Neuronal stem cell (in vitro differentiated cells): ENCODE data around the gene CRYBG3.

Source experiments
- DNase-seq: peaks from one replicate; pipeline ENCODE4 v3.0.0-alpha.2; 2013; ENCODE audit warnings: low spot score
- H2AFZ ChIP-seq: one replicate; pipeline ENCODE4 v1.6.1; 2013; ENCODE audit warnings: mild to moderate bottlenecking, low read length, inconsistent platforms
- H2AK5ac ChIP-seq: 2 replicates; pipeline ENCODE4 v1.6.1; 2013; ENCODE audit warnings: low read depth, mild to moderate bottlenecking, inconsistent platforms, low read length, moderate library complexity, mixed read lengths
- H2BK120ac ChIP-seq: 2 replicates; pipeline ENCODE4 v1.6.1; 2013; ENCODE audit warnings: low read depth, mild to moderate bottlenecking, inconsistent platforms, low read length, moderate library complexity, mixed read lengths
- H2BK12ac ChIP-seq: one replicate; pipeline ENCODE4 v1.6.1; 2013; ENCODE audit warnings: low read length, inconsistent platforms
- H2BK15ac ChIP-seq: 2 replicates; pipeline ENCODE4 v1.6.1; 2013; ENCODE audit warnings: mild to moderate bottlenecking, low read length, inconsistent platforms, mixed read lengths
- H2BK5ac ChIP-seq: one replicate; pipeline ENCODE4 v1.6.1; 2013; ENCODE audit warnings: inconsistent platforms, mild to moderate bottlenecking, low read length, moderate library complexity
- H3K14ac ChIP-seq: one replicate; pipeline ENCODE4 v1.6.1; 2013; ENCODE audit warnings: low read length, inconsistent platforms
- H3K18ac ChIP-seq: 2 replicates; pipeline ENCODE4 v1.6.1; 2013; ENCODE audit warnings: low read length, inconsistent platforms
- H3K23ac ChIP-seq: 2 replicates; pipeline ENCODE4 v1.6.1; 2013; ENCODE audit warnings: low read depth, mild to moderate bottlenecking, mixed read lengths, low read length, inconsistent platforms; ENCODE audit not compliant: poor library complexity
- H3K27ac ChIP-seq: replicated peaks from 3 replicates; pipeline ENCODE4 v1.5.1; 2013; ENCODE audit warnings: low read length, inconsistent platforms
- H3K27me3 ChIP-seq, 3 experiments: 2 replicates each; pipeline ENCODE4 v1.6.1; 2013; ENCODE audit warnings: low read length in 3 of 3, mild to moderate bottlenecking in 2 of 3, inconsistent platforms in 1 of 3, low read depth in 1 of 3, mixed read lengths in 1 of 3, moderate library complexity in 1 of 3; ENCODE audit not compliant: control insufficient read depth in 3 of 3, insufficient read depth in 3 of 3
- H3K36me3 ChIP-seq, 2 donors: replicated peaks in 1 of 2; 2 replicates each; pipeline ENCODE4 v1.6.1; 2013; ENCODE audit warnings: low read length in 2 of 2; ENCODE audit not compliant: control insufficient read depth in 2 of 2, insufficient read depth in 2 of 2
- H3K4ac ChIP-seq: 2 replicates; pipeline ENCODE4 v1.6.1; 2013; ENCODE audit warnings: inconsistent platforms, mild to moderate bottlenecking, low read length, moderate library complexity
- H3K4me1 ChIP-seq, 2 donors: 1 replicate in 1 of 2; 2 replicates in 1 of 2; pipeline ENCODE4 v1.6.1; 2013; ENCODE audit warnings: low read length in 2 of 2, low read depth in 1 of 2; ENCODE audit not compliant: control insufficient read depth in 2 of 2, insufficient read depth in 1 of 2
- H3K4me2 ChIP-seq: one replicate; pipeline ENCODE4 v1.6.1; 2013; ENCODE audit warnings: mild to moderate bottlenecking, low read length, inconsistent platforms; ENCODE audit not compliant: insufficient read depth, poor library complexity, severe bottlenecking
- H3K4me3 ChIP-seq, 2 donors: 2 replicates each; pipeline ENCODE4 v1.5.1; 2013; ENCODE audit warnings: low read length in 2 of 2, mild to moderate bottlenecking in 2 of 2, inconsistent platforms in 1 of 2, moderate library complexity in 1 of 2
- H3K79me1 ChIP-seq: one replicate; pipeline ENCODE4 v1.6.1; 2013; ENCODE audit warnings: low read depth, mild to moderate bottlenecking, inconsistent platforms, low read length, moderate library complexity
- H3K9ac ChIP-seq: one replicate; pipeline ENCODE4 v1.6.1; 2013; ENCODE audit warnings: mild to moderate bottlenecking, low read depth, low read length, inconsistent platforms; ENCODE audit not compliant: poor library complexity
- H3K9me3 ChIP-seq, 2 donors: replicated peaks in 1 of 2; 2 replicates each; pipeline versions ENCODE3 to v1.6.1; 2013; ENCODE audit warnings: low read length in 2 of 2, mild to moderate bottlenecking in 2 of 2, inconsistent platforms in 1 of 2, low read depth in 1 of 2, mixed read lengths in 1 of 2, moderate library complexity in 1 of 2; ENCODE audit not compliant: control insufficient read depth in 2 of 2, insufficient read depth in 1 of 2
- H4K8ac ChIP-seq: one replicate; pipeline ENCODE4 v1.6.1; 2013; ENCODE audit warnings: low read depth, mild to moderate bottlenecking, inconsistent platforms, low read length, moderate library complexity
- H4K91ac ChIP-seq: one replicate; pipeline ENCODE4 v1.6.1; 2013; ENCODE audit warnings: low read length, low read depth, mild to moderate bottlenecking, inconsistent platforms; ENCODE audit not compliant: poor library complexity
- WGBS, 2 donors: extraction: QIAGEN DNeasy Blood & Tissue Kit; methylation state at CpG; one replicate each; pipeline ENCODE4 v1.1.7; 2013; ENCODE audit warnings: missing lambda C conversion rate in 2 of 2, mixed read lengths in 1 of 2; ENCODE audit not compliant: insufficient read length in 2 of 2, insufficient replicate concordance in 1 of 2; ENCODE audit errors: extremely low coverage in 2 of 2; 5-methylcytosine and 5-hydroxymethylcytosine counted together

The CRYBG3 gene

DNA sequence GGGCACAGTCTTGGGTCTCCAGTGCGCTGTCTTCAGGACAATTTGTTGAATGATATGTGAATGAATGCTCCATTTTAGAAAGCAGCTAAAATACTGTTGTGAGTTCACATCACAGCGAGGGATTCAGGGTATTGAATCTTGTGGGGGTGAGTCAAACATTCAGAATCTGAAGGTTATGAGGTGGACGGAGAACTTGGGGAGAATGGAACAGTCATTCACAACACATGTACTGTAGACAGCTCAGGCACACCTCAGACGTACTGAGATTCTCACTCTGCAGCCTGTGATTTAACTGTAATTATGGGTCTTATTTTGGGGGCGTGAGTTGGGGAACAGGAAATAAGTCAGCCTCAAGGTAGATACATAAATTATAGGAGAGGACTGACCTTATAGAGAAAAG, 13.9 kb downstream of the CRYBG3 start:
- Histone ChIP-seq H3K14ac (no peak overlapping the region), H2BK5ac (no peak overlapping the region), H3K27ac (no peak overlapping the region), H2BK15ac (no peak overlapping the region), H3K4me1 (peaks cover 0 to 2% of the 10 kb centered on the region in 2 donors), H4K91ac (no peak overlapping the region), H3K4ac (no peak overlapping the region), H3K18ac (no peak overlapping the region), H3K79me1 (no peaks in the 10 kb centered on the region), H3K36me3 (no peaks in the 10 kb centered on the region), H3K4me2 (no peak overlapping the region), H3K9me3 (no peaks in the 10 kb centered on the region), H2BK12ac (no peak overlapping the region), H2AFZ (no peak overlapping the region), H2AK5ac (no peak overlapping the region), H3K9ac (no peak overlapping the region), H3K23ac (no peak overlapping the region), H3K4me3 (no peak overlapping the region), H2BK120ac (no peak overlapping the region), H4K8ac (no peak overlapping the region), H3K27me3 (no peaks in the 10 kb centered on the region)
- no CpG with 5 or more reads among the region's 5 CpGs for WGBS, 2 donors
- no peak for DNase-seq

- Histone ChIP-seq H2BK5ac (no peak overlapping the region), H3K36me3 (no peaks in the 10 kb centered on the region), H2BK12ac (no peak overlapping the region), H3K9ac (no peak overlapping the region), H3K4me2 (no peak overlapping the region), H2BK120ac (no peak overlapping the region), H2BK15ac (no peak overlapping the region), H2AK5ac (no peak overlapping the region), H2AFZ (no peak overlapping the region), H3K14ac (no peak overlapping the region), H3K4ac (no peak overlapping the region), H4K91ac (no peak overlapping the region), H3K79me1 (no peaks in the 10 kb centered on the region), H4K8ac (no peak overlapping the region), H3K27ac (no peak overlapping the region), H3K27me3 (no peaks in the 10 kb centered on the region), H3K4me3 (peak overlapping the region in 1 of 2 donors; percentile 64), H3K4me1 (peaks cover 0 to 2% of the 10 kb centered on the region in 2 donors), H3K18ac (no peak overlapping the region), H3K23ac (no peak overlapping the region), H3K9me3 (no peaks in the 10 kb centered on the region)
- WGBS, 2 donors, result no CpG with 5 or more reads among the region's 3 CpGs
- no peak for DNase-seq
Observed at GRCh38 chr3:97838393-97838792, 16.6 kb downstream of the CRYBG3 start.

GRCh38 chr3:97839944-97840343, 18.1 kb downstream of the CRYBG3 start:
- Histone ChIP-seq H3K4ac (no peak overlapping the region), H3K36me3 (no peaks in the 10 kb centered on the region), H4K8ac (no peak overlapping the region), H3K9ac (no peak overlapping the region), H3K4me3 (no peak overlapping the region), H2BK5ac (no peak overlapping the region), H3K27ac (no peak overlapping the region), H3K79me1 (no peaks in the 10 kb centered on the region), H3K23ac (no peak overlapping the region), H2BK15ac (no peak overlapping the region), H4K91ac (no peak overlapping the region), H3K18ac (no peak overlapping the region), H3K14ac (no peak overlapping the region), H3K4me1 (peaks cover 0 to 2% of the 10 kb centered on the region in 2 donors), H2BK12ac (no peak overlapping the region), H2BK120ac (no peak overlapping the region), H2AK5ac (no peak overlapping the region), H3K4me2 (no peak overlapping the region), H3K27me3 (no peaks in the 10 kb centered on the region), H3K9me3 (no peaks in the 10 kb centered on the region), H2AFZ (no peak overlapping the region)
- no peak for DNase-seq
- no CpG with 5 or more reads among the region's 2 CpGs for WGBS, 2 donors

GRCh38 chr3:97841304-97841703, 19.5 kb downstream of the CRYBG3 start:
- Histone ChIP-seq H2BK15ac (no peak overlapping the region), H3K18ac (no peak overlapping the region), H3K9ac (no peak overlapping the region), H3K4me3 (no peak overlapping the region), H3K14ac (no peak overlapping the region), H3K4ac (no peak overlapping the region), H2AK5ac (no peak overlapping the region), H3K4me2 (no peak overlapping the region), H2BK12ac (no peak overlapping the region), H2BK120ac (no peak overlapping the region), H4K8ac (no peak overlapping the region), H3K23ac (no peak overlapping the region), H3K79me1 (no peaks in the 10 kb centered on the region), H2AFZ (no peak overlapping the region), H3K27me3 (no peaks in the 10 kb centered on the region), H3K4me1 (peaks cover 0 to 2% of the 10 kb centered on the region in 2 donors), H2BK5ac (no peak overlapping the region), H3K27ac (no peak overlapping the region), H4K91ac (no peak overlapping the region), H3K9me3 (no peaks in the 10 kb centered on the region), H3K36me3 (no peaks in the 10 kb centered on the region)
- WGBS, 2 donors, result no CpG with 5 or more reads among the region's 8 CpGs
- DNase-seq, result no peak
